Suppressor macrophage (primary cell): Measurements from ENCODE around the gene RMDN2.

Experiments used
- DNase-seq, 4 experiments: peaks; one replicate each; pipeline ENCODE4 v3.0.0-alpha.2; 2020 to 2022
- total RNA-seq, 17 experiments: gene quantifications; one replicate each; lab custom pipeline; 2026; ENCODE audit warnings: mixed read lengths in 6 of 17, inconsistent platforms in 3 of 17; lab: John Stamatoyannopoulos, UW

The RMDN2 gene, protein sequence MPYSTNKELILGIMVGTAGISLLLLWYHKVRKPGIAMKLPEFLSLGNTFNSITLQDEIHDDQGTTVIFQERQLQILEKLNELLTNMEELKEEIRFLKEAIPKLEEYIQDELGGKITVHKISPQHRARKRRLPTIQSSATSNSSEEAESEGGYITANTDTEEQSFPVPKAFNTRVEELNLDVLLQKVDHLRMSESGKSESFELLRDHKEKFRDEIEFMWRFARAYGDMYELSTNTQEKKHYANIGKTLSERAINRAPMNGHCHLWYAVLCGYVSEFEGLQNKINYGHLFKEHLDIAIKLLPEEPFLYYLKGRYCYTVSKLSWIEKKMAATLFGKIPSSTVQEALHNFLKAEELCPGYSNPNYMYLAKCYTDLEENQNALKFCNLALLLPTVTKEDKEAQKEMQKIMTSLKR
- 3.2 to 22.7 (median 12.9) reads per million in 17 experiments for total RNA-seq

DNA sequence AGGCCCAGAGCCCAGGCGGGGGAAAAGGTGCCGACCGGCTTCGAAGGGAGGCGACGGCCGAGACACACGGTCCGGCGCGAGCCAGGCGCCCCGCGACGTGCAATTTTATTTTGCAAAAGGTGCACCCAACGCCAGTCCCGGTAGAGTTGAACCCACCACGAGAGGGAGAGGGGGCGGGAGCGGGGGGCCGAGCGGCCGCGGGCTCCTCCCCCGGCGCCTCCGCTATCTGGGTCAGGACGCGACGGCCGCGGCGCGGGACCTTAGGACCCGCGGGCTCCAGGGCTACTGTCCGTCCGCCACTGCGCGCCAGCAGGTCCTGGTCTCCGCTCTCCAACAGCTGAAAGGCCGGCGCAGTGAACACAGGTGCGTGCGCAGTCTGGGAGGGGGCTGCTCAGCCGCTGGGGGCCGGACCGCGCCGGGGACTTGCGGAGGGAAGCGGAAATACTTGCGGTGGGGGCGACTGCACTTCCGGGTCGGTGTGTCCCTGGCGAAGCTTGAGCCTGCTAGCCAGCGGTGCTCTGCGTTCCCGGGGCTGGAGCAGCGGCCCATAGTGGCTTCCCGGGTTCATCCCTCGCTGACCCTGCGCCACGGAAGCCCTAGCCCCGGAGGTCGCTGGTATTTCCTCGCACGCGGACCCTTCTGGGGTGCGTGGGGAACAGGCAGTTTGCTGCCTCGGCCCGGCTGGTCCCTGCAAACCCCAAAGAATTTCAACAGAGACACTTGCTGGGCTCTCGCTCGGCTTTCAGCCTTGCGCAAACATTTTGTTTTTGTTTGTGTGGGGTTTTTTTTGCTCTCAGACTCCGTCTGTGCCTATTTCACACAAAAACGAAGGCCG, at the start of gene RMDN2:
TSS of gene RMDN2 (plus strand) at position 225 of the 835 bp plus-strand sequence. CDS start 3,991 bp downstream, outside the sequence.
- peak; percentile 89 to 94 (median 92) for DNase-seq

DNA sequence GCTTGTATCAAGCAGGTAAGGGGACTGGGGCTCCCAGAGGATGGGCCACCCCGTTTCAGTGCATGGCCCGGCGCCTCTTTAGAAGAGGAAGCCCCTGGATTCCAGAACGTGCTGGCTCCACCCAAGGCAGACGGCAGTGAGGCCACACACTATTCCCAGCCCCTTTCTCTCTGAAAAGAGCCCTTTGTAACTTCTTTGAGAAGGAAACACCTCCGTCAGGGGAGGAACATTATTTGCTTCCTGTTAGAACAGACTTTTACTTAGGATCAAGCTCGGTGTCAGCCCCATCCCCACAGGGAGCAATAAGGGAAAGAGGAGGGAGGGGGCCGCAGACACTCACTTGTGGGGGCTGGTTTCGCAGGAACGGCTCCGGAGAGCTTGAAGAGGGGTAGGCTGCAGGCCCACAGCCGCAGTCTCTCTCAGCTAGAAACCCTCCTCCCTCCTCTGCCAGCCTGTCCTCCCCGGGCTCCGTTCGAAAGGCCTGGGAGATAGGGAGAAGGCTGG, 49.6 kb upstream of the RMDN2 start:
- DNase-seq, result no peak

DNA sequence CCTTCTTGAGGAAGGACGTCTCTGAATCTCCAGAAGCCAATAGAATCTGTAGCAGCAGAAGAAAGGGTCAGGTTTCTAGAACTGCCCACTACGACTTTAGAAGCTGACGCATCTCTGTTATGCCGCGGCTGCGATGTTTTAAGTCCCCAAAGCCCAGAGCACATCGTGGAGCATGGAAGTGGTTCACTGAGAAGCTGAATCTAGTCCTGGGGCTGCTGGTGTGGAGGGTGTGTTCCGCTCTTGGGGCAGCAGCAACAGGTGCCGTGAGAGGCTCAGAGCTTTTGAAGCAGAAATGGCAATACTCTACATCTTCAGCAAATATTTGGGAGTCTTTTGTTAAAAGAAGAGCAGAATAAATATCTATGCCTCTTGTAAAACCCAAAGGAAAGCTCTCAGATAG, 48.9 kb upstream of the RMDN2 start:
- no peak for DNase-seq

DNA sequence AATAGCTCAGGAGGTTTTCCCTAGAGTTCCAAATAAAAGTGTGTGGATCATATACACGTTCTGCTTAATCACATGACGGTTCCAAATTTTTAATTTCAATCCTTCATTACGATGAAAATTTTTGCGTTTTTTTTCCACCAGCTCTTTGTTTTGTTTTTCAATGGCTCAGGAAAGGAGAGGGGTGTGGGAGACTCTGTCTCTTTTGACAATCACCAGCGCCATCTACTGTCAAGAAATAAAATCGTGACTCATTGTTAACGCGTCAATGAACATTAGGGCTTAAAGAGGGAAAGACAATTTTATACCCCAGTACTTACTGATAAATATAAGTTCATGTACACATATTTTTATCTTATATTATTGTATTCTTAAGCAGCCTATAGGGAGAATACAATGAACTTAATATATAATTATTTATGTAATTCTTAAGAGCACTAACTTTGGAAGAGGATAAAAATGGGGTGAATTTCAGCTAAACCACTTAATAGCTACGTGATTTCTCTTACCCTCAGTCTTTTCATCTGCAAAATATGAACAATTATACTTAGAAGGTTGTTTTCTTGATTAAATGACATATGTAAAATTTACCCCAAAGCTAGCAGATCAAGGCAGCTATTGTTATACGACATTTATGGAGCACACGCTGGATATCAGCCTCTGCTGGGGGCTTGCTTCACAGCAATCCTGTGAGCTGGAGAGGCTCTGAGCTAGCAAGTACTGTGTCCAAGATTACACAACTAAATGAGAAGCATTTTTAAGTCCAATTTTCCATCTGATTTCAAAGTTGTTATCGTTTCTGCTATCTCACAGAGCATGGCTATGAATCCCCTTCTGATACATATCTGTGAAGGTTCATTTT, 47.4 kb upstream of the RMDN2 start:
- DNase-seq, result peak; percentile 68 to 89 (median 84)

DNA sequence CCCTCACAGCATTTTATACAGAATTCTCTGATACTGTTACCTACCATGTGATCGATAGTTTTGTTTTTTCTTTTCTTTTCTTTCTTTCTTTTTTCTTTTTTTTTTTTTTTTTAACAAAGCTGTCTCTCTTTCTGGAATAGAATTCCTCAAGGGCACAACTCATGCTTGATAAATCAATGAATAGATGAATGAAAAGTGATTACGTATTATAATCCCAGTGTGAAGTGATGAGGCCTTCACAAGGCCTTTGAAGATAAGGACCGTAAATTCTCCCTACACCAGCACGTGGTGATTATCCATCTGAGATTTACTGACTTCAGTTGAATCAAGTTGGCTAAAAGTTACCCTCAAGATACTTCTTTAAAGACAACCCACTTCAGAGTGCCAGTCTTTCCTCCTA, 46.6 kb upstream of the RMDN2 start:
- no peak for DNase-seq

DNA sequence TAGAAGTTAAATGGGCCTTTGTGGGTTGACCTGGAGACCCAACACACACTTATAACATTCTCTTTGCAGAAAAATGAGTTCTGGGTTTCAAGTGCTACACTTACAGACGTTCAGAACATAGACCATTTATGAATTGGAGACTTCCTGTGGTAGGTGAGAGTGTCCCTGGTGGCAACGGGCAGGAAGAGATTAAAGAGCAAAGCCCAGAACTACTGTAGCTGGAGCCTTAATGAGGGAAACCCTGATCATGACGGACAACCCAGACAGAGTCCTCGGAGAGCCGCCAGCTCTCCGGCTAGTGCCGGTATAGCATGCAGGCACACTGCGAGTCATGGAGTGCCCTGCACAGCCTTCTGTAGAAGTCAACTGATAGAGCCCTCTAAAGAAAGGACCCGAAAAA, 44.5 kb upstream of the RMDN2 start:
- no peak for DNase-seq

DNA sequence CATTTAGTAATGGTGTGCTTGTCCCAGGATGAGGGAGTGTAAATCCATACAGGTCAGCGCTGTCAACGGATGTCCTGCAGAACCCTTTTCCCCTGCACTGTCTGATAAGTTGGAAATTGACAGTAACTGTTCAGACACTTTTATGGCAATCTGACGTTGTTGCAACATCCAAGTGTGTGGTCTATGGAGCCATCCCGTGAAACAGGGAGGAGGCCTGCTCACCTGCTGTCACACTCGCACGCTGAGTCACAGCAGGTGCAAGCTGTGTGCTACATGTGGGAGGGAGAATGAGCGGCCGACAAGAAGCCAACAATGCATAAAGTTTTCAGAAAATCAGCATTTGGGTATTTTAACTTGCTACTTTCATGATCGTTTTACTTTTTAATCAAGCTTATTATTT, 43.7 kb upstream of the RMDN2 start:
- DNase-seq, result no peak

DNA sequence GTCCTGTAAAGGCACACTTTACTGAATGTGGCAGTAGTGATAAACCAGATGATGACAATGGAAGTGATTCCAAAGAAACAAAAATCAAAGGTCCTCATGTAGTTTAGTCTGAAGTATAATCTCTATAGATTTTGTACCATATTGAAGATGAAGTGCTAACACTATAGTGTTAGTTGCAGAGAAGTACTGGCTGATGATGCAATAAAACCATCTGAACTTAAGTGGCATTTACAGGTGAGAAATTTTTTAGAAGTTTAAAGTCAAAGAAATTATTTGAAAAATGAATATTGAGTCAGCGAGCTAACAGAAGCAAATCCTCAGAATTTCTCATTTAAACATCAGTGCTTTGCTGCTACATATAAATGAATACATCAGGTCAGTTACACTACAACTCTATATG, 43.1 kb upstream of the RMDN2 start:
- no peak for DNase-seq

DNA sequence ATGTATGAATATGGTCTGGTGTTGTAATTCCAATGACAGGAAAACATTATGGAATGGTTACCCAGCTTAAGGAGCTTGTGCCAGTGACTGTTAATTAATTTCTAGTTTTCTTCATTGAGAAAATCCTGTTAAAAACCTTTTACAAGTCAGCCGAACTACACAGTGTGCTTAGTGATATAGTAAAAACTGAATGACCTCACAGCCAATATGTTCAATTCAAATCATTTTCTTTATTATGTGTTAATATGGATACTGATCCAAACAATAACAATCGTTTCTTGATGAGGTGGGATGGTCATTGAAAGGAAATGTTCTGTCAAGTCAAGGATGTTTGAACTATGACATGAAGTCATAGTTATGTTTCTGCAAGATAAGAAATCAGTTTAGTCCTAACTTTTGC, 41.6 kb upstream of the RMDN2 start:
- no peak for DNase-seq

DNA sequence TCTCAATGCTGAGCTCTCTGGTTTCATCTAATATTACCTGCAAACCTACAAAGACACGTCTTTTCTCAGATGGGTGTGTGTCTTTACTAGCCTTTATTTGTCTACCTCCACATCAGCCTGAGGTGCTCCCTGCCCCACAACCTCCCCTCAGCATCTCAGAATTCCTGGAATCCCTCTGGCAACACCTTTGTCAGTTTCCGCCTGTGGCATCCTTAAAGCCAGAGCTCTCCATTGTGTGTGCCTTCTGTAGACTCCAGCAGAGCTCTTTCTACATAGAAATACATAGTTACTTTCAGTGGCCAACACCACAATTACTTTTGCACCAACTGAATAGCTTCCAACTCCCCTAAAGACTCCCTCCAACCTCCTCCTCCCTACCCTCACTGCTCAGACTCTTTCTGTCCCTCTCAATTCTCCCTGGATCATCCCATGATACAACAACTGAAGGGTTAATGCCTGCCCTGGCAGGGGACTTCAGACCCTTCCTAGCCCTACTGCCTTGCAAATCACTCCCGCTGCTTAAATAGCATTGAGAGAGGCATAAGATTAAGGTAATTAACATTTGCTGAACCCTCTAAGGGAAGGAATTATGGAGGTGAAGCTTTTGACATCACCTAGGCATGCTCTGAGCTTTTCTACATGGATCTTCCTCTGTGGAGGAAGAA, 39.6 kb upstream of the RMDN2 start:
- no peak for DNase-seq

DNA sequence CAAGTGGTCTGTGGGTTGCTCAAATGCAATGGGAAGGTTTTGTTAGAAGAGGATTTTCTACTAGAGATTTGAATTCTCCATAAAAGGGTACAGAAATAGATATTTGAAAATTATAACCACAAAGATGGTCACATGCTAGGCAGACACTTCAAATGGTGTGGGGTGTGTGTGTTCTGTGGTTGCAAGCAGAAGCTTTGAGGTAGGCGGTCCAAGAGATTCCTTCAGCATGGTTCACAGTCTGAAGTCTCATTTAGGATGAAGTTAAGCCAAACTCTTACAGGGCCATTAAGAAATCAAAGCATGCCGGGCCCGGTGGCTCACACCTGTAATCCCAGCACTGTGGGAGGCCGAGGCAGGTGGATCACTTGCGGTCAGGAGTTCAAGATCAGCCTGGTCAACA, 38.3 kb upstream of the RMDN2 start:
- DNase-seq, result peak in 1 of 4 experiments; percentile 14

DNA sequence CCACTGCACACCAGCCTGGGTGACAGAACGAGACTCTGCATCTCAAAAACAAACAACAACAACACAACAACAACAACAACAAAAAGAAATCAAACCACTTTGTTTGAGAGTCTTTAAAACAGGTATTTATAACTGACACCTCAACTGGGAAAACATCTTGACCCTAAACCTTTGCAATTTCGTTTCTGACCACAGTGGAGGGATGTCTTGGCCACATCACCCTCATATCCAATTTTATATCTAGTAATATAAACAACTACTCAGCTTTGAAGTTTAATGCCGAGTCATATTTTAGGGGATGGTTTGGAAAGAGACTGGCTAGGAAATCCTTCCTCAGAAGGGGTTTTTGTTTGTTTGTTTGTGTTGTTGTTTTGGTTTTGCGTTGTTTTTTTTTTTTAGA, 37.8 kb upstream of the RMDN2 start:
- DNase-seq, result no peak

DNA sequence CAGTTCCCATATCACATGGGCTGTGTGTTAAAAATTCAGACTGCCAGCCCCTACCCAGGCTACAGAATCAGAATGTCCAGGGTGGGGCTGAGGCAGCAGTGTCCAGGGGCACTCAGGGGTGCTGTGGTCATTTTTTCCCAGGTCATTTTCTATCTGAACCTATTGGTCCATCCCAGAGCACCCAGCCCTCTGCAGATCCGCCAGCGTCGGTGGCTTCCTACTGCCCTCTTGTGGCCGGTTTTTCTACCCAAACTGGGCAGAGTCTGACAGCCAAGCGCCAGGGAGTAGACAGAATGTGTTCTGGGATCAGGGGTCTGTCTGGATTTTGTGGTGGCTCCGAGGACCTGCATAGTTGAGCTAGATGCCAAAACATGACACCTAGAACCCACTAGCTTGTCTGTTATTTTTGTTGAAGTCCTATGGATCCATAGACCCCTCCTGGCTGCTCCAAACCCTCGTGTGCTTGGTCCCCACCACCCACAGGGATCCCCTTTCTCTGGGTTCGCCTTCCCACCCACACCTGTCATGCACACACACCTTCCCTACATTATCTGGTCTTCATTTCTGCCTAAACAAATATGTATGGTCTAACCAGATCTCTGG, 34.1 kb upstream of the RMDN2 start:
- peak; percentile 83 to 90 (median 88) for DNase-seq

DNA sequence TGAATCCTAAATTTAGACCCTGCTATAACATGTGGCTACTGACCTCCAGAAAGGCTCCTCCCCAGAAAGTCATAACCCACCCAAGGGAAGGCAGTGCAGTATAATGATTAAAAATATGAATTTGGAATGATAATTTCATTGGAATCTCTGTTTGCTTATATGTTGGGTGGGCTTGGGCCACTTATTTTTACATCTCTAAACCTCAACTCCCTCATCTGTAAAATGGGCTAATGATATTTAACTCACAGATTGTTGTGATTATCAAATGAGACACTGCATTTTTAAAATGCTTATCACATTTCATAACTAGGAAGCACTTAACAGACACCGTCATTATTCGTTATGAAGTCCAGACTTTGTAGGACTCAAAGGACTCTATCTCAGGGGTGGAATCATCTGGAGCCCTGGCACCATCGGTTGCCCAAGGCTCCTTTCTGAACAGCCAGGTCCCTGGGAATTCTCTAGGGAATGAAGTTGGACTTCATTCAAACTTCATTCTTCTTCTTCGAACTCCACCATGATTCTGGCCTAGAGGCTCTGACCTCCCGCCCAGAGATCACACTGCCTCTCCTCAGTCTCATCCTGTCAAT, 33.1 kb upstream of the RMDN2 start:
- no peak for DNase-seq

DNA sequence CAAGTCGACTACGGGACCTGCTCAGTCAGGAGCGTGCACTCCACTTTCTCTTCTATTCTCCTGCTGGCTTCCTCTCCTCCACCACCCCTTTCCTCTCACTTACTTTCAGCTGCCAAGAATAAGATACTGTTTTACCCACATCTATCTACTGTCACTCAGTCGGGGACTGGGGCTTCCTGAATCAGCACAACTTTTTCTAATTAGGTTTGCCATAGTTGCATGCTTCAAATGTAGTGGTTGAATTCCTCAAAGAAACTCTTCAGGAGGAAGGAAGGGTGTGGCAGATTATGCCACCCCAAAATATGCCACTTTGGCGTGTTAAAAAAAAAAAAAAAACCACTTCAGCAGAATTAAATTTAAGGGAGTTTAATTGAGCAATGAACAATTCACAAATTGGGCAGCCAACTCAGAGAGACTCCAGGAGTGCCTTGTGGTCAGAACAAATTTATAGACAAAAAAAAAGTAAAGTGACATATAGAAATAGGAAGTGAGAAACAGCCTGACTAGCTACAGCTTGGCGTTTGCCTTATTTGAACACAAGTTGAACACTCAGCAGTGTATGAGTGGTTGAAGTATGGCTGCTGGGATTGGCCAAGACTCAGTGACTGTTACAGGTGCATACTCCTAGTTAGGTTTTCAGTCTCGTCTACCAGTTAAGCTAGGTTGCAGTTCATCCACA, 32.5 kb upstream of the RMDN2 start:
- peak; percentile 45 to 75 (median 65) for DNase-seq

DNA sequence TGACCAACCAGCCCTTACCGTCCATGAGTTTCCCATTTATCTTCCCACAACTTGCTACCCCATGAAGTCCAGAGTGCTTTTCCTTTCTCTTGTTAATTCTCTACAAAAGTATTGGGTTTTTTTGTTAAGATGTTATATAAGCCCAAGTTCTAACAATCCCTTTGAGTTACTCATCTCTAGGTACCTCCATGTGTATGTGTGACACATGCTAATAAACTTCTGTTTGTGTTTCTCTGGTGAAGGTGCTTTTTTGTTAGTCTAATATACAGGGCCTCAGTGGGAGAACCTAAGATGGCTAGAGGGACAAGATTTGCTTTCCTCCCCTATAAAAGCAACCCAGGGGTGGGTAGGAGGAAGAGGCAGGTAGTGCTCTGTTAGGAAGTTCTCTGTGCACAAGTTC, 31.8 kb upstream of the RMDN2 start:
- DNase-seq, result no peak

DNA sequence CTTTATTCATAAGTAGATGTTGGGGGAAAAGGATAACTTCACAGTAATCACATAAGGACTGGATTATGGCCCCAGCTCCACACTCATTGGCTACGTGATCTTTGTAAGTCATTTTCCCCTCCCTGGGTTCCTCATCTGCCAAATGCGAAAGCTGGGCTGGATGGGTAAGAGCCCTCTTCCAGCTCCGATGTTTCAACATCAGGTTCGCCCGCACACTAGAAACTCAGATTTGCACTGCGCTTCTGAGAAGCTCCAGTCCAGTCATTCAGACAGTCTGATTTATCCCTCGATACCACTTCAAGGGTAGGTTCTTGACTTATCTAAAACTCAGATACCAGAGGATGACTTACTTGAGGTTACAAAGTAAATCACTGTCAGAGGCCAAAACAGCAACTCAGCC, 31.0 kb upstream of the RMDN2 start:
- DNase-seq, result peak; percentile 21 to 51 (median 36)

DNA sequence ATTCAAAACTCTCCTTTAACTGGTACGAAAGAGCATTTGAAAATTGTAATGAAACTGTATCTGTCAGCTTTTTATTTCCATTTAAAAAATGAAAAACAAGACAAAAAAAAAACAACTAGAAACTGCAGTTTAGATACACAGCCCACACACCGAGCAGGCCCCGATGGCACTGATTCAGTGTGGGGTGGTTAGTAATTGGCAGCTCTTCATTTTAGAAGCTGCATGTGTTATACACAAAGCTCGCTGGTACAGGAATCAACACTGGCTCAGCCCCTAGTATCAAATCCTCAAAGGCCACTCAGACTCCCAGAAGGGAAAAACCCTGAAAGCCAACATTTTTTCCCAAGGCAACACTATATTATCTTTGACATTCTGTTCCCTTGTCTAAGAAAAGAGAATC, 30.5 kb upstream of the RMDN2 start:
- DNase-seq, result peak in 3 of 4 experiments; percentile 11 to 18 (median 12)

DNA sequence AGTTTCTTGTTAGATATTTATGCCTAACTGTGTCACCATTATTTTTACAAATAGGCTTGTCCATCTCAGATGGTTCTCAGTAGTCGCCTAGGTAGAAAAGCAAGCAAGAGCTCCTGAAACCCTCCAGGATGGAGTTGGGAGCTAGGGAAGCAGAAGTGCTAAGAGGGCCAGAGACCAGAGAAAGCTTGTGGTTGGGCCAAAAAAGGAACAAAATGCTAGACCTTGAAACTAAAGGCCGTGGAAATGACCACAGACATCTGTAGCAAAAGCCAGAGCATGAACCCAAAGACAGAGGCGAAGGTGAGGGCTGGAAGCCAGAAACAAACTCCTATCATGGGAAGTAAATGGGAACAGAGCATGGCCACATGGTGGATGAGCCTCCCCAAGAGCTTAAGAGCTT, 29.9 kb upstream of the RMDN2 start:
- DNase-seq, result peak; percentile 64 to 79 (median 73)

DNA sequence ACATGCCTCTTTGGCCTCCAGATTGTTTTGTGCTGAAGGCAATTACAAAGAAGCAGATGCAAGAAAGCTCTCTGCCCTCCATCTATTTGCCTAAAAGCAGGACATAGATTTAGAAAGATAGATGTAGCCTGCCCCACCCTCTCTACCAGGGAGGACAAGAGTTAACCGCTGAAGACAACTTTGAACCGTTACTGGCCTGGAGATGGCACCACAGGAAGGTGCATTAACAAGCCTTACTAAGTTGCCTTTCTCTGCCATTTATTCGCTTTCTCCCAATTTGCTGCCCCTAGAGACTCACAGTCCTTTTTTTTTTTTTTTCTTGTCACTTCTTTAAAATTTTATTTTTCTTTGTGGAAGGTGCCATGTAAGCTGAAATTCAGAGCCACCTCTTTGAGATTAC, 28.8 kb upstream of the RMDN2 start:
- no peak for DNase-seq
